ENCODE measurements around the gene PLEKHM2.

PLEKHM2 gene

DNA sequence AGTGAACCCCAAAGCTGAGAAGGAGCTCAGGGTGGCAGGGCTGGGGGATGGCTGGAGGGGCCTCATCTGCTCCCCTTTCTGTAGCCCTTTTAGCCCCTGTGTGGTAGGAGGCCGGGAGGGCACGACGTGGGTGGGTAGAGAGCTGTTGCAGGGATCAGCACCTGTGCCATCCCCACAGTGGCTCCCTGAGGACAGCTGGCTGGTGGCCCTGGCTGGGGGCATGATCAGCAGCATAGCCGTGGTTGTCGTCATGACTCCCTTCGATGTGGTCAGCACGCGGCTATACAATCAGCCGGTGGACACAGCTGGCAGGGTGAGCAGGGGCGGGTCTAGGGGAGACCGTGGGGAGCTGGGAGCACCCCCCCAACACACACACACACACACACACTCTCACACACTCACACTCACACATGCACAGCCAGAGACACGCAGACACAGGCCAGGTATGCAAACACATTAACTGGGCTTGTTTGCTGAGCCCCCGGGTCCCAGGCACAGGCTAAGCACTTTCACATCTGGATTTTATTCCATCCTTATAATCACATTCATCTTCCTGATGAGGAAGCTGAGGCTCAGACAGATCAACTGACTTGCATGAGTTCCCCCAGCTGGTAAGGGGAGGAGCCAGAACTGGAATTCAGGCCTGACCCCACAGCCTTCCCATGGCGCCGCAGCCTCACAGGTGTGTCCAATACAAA is 54.4 kb downstream of the PLEKHM2 start:
- DNase-seq (ENCODE audit: low read depth in 2 of 2): no peak

DNA sequence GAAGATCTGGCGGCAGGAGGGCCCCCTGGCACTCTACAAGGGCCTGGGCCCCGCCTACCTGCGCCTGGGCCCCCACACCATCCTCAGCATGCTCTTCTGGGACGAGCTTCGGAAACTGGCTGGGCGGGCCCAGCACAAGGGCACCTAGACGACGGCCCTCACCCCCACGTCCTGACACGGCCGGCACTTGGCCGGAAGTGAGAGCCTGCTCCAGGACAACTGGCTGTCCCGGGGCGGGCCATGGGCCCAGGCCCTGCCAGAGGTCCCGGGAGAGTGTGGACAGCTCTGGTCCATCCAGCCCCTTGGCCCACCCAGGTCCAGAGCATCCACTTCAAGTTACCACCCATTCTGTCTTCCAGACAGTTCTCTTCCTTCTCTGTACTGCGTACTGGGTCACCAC is 55.1 kb downstream of the PLEKHM2 start:
- no peak for DNase-seq (ENCODE audit: low read depth in 2 of 2)

DNA sequence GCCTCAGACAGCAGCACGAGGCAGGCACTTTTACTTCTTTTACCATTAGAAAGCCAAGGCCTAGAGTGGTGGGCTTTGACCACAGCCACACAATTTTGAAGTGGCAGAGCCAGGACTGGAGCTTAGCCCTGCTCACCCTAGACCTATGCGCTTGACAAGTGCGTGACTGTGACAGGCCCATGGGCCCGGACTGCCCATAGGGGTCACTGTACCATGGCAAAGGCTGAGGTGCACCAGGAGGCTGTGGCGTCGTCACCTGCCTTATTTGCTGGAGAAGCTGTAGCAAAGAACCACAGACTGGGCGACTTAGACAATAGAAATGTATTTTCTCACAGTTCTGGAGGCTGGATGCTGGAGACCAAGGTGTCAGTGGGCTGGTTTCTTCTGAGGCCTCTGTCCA is 55.6 kb downstream of the PLEKHM2 start:
- DNase-seq (ENCODE audit: low read depth in 2 of 2): no peak

DNA sequence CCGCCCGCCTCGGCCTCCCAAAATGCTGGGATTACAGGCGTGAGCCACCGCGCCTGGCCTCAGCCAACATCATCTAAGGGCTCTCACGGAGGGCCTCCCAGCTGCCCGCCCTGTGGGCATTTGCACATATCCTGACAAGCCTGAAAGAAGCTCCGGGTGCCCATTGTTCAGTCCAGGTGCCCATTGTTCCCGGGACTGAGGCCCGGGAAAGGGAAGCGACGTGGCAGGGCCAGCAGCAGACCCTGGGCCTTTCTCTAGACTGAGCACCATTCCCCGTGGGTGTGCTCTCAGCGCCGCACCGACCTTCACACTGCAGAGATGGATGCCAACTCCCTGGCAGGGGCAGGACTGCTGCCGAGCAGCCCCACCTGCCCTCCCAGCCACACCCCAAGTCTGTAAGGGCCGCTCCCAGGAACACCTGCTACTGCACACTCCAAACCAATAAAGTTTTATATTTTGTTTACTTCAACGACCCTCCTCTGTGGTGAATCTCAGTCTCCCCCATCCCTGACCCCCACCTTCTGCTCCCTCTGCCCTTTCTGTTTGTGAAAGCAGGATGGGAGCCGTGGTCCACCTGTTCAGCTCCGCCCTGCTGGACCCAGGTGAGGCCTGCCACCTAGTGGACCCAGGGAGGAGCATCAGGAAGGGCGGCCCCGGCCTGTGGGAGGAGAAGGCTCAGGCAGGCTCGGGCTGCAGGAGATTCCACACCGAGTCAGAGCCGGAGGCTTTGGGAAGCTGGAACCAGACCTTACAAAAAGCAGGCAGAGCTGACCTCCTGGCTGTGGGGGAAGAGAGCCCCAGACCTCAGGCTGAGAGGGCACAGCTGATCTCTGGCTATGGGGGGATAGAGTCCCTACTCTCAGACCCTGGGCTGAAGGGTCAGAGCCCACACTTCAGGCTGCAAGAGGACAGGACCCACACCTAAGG is 57.1 kb downstream of the PLEKHM2 start:
- peak; percentile 14 to 41 for DNase-seq (ENCODE audit: low read depth in 2 of 2)

DNA sequence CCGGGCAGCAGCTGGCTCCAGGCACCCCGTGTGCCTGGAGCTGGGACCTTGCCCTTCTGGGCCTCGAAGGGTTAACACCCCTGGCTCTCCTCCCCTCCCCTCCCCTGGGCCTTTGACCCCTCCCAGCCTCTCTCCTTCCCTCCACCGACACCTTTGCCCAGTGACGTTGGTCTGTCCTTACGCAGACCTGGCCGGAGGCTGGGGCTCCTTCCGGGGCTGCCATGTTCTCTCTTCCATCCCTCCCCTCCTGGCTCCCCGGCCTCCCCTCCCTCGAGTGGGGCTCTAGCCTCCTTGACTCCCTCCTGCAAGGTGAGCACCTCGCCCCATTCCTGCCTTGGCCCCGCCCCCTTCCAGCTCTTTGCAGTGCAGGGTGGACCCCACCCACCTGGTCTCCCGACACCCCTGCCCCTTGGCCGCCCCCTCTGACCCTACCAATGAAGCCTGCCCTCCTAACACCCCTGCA is 58.2 kb downstream of the PLEKHM2 start, which contains the start of gene TMEM82:
TSS of gene TMEM82 (plus strand) at position 161 of the 463 bp plus-strand sequence. CDS start at position 222, 61 bp downstream.
- no peak for DNase-seq (ENCODE audit: low read depth in 2 of 2)

DNA sequence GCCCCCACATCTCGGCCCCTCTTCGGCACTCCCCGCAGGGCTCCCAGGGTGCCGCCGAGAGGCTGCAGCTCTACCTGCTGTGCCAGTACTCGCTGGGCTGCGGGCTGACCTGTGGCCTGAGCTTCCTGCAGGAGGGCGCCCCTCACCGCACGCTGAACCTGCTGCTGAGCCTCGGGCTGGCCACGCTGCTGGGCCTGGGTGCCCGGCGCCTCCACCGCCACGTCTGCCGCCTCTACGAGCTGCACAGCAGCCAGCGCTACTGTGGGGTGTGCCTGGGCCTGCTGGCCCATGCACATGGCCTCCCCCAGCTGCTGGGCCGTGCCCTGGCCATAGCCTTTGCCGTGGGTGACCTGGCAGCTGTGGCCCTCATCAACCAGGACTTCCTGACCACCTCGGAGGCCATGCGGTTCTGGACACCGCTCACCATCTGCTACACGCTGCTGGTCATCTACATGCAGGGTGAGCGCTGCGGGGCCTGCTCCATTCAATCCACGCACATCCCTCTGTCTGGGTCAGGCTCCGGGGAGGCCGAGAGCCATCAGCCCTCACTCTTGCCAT is 60.1 kb downstream of the PLEKHM2 start:
- DNase-seq (ENCODE audit: low read depth in 2 of 2): no peak

DNA sequence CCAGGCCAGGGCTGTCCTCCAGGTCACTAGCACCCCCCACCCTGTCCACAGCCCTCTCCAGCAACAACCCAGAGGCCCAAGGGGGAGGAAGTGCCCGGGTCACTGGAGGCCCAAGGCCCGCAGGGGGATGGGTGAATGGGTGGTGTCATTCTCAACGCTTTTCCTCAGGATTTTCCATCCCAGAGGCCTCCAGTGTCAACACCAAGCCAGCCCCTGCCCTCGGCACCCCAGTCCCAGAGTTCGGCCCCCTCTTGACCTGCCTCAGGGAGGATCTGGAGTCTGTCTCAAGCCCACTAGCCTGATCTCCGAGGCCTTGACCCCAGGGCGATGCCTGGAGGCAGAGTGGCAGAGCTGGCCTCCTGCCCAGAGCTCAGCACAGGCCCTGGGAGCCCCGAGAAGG is 63.3 kb downstream of the PLEKHM2 start:
- DNase-seq (ENCODE audit: low read depth in 2 of 2): no peak

DNA sequence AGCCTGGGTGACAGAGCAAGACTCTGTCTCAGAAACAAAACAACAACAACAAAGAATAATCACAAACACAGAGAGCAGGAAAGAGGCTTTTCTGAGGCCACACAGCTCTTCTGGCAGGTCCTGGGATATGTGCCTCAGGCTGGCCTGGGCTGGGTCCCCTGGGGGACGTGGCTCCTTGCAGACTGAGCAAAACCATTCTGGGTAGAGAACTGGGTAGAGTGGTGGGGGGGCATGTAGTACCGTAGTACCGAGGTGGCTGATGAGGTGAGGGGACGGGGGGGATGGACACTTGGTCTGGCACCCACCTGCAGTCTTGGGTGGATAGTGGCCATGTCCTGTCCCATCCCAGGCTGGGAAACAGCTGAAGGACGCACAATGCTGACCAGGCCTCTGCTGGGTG is 64.1 kb downstream of the PLEKHM2 start:
- no peak for DNase-seq (ENCODE audit: low read depth in 2 of 2)

DNA sequence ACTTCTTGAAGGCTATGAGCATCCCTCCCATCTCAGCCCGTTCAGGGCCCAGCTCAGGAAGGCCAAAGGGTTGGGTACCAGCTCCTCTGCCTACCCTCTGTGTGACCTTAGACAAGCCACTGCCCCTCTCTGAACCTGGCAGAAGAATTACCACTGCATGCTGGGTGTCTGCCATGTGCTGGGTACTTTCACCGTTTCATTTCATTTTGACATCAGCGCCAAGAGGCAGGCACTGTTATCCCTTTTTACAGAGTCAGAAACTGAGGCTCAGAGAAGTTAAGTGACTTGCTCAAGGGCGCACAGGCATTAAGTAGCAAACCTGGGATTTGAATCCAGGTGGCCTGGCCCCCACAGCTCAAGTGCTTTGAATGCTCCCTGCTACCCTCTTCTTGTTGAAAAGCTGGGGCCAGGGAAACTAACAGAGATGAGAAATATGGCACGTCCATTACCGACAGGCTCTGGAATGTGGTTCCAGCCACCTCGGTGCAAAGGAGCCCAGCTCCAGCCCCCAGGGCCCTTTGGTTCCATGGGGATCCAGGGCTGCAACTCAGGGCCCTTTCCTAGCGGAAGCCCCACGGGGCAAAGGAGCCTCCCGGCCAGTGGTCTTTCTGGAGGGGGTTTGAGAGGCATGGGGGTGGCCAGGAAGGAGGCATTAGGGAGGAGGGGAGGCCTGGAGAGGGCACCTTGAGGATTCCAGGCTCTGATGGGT is 64.7 kb downstream of the PLEKHM2 start:
- DNase-seq (ENCODE audit: low read depth in 2 of 2): no peak

DNA sequence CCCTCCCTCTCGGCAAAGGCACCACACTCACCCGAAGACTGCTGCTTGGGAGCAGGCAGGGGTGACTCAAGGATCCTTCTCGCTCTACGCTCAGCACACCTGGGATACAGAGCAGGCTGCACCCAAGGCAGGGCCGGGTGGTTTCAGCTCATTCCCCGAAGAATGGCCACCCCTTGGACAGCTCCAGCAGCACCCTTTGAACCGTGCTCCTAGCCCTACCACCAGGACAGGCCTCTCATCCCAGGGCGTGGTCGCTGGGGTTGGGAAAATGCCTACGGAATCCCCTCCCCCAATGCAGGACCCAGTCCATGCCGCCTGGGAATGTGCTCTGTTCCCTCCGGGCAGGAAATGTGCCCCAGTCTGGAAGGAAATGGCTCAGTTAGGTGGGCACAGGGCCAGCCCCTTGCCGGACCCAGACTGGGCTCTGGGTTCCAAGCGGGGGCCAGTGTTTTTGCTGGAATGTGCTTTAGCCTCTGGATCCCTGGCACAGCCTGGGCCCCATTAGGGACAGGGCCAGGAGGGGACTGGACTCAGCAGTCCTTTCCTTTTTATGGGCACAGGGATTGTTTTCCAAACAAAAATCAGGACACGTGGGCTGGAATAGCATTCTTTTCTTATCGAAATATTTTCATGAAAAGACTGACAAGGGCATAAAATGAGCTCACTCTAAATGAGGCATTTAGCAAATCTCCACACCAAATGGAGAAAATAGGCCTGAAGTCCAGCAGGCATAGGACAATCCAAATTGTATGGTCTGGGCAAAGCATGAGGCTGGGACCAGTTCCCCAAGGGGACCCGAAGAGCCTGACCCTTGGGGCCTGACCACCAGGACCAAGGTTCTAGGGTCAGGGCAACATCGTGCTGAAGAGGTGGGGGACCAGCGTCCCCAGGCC is 65.5 kb downstream of the PLEKHM2 start:
- no peak for DNase-seq (ENCODE audit: low read depth in 2 of 2)

DNA sequence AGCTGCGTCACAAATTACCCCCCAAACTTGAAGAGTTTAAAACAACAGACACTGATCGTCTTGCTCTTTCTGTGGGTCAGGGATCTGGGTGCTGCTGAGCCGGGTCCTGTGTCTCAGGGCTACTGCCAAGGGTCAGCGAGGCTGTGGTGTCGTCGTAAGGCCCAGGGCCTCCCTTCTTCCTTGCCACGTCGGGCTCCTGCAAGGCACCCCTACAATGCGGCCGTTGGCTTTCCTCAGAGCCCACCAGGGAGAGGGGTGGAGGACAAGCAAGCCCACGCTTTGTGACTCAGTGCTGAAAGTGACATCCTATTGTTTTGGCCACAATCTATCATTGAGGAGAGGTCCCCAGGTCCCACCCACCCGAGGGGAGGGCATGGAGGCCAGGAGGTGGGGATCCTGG is 66.8 kb downstream of the PLEKHM2 start:
- DNase-seq (ENCODE audit: low read depth in 2 of 2): no peak

DNA sequence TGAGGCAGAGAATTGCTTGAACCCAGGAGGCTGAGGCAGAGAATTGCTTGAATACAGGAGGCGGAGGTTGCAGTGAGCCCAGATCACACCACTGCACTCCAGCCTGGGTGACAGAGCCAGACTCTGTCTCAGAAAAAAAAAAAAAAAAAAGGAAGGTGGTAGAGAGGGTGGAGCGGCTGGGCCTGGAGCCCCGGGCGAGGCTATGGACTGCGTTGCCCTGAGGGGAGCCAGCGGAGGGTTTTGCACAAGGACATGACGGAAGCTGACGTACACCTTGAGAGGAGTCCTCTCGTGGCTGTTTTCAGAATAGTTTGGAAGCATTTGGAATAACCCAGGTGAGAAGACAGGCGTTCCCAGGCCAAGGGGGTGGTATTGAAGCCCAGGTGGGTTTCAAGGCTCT is 67.6 kb downstream of the PLEKHM2 start:
- no peak for DNase-seq (ENCODE audit: low read depth in 2 of 2)

DNA sequence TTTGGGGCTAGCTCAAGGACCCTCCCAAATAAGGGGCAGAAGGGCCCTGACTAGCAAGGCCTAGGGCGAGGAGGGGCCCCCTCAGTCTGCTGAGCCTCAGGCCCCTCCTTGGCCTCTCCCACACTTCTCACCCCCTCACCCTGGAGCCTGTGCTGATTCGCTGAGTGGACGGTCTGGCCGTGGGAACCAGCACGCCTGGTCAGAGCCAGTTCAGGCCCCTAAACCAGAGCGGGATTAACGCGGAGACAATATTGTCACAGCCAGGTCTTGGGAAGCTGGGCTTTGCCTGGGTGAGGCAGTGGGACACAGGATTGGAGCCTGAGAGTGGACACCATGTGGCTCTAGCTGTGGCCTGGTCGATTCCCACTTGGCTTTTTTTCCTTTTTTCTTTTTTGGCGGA is 69.7 kb downstream of the PLEKHM2 start:
- DNase-seq (ENCODE audit: low read depth in 2 of 2): no peak

DNA sequence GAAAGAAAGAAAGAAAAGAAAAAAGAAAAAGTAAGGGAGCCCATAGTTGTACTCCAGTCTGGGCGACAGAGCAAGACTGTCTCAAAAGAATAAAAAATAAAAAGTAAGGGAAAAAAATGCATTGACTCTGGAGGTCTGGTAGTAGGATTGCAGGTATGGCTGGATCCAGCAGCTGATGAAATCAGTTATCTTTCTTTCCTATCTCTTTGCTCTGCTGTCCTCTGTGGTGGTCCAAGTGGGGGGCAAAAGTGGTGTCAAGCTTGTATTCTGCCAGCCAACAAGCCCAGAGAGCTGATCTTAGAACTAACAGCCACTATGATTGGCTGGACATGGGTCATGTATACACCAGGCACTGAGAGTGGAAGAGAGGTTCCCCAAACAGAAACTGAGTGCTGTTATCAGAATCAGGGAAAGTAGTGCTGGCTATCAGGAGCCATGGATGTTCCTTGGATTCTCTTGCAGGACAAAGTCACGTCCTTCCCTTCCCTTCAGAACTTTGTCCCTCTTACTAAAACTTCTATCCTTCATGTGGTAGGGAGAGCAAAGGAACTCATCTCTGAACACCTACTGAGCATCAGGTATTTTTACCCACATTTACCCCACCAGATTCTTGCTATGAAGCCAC is 71.0 kb downstream of the PLEKHM2 start:
- DNase-seq (ENCODE audit: low read depth in 2 of 2): no peak

DNA sequence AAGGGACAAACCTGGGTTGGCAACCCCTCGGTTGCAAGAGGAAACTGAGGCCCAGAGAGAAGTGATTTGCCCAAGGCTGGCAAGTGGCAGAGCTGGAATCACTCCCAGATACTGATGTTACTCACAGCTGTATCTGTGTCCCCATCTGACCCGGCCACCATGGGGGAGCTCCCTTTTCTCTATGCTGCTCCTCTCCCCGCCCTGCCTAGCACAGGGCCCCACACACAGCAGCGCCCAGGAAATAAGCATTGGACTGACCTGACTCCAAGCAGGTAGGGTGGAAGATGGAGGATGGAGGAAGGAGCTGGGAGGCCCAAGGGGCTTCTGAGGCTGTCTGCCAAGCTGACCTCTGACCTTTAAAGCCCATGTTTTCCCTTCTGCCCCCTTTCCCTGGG is 71.5 kb downstream of the PLEKHM2 start:
- DNase-seq (ENCODE audit: low read depth in 2 of 2): no peak

DNA sequence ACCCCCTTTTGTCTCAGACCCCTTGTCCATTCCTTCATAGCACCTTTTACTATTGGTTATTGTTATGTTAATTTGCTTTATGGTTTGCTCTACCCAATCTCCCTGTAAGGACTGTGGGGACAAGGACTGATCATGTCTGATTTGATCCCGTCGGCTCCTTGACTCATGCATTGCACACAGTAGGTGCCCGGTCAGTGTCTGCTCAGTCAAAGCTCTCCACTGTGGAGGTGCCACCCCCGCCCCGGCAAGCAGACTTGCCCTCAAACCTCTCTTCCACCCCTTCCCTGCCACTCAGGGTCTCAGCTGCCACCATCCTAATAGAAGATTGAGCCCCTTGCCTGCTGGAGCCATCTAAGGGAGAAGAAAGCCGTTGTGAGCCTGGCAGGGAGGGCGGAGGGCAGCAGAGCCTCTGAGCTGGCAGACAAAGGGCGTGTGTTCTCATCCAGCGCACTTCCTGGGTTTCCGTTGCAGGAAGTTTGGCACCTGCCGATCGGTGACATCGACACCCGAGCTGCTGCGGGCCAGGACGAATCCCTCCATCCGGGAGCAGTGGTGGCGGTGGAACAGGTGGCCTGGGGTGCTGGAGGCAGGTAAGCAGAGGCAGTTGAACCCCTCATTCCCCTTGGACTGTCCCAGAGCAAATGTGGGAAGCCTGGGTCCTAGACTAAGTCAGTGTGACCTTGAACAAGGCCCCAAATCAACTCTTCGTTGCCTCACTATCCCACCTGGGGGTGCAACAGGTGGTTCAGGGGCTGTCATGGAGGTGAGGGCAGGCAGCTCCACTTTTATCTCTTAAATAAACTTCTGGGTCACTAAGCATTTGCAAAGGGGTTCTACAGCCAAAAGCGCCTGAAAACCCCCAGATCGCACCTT is 72.3 kb downstream of the PLEKHM2 start:
- DNase-seq (ENCODE audit: low read depth in 2 of 2): no peak

DNA sequence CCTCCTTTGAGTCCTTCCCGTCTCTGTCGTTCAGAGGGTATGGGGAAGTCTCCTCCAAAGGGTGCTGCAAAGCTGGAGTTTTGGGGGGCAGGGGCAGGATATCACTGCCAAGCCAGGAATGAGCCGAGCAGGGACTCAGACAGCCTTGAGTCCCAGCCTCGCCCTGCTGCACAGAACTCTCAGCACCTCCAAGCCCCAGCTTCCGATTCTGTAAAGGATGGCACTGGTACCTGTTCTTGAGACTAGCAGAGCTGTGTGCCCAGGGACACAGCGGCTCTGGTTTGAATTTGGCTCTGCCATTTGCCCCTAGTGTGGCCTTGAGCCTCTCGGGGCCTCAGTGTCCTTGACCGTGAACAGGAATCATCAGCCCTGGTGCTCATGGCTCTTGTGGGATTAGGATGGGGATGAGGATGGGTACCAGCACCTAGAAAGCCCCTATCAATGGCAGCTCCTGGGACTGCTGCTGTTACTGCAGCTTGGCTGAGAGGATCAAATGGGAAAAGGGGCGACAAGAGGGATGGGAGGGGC is 73.0 kb downstream of the PLEKHM2 start:
- no peak for DNase-seq (ENCODE audit: low read depth in 2 of 2)

DNA sequence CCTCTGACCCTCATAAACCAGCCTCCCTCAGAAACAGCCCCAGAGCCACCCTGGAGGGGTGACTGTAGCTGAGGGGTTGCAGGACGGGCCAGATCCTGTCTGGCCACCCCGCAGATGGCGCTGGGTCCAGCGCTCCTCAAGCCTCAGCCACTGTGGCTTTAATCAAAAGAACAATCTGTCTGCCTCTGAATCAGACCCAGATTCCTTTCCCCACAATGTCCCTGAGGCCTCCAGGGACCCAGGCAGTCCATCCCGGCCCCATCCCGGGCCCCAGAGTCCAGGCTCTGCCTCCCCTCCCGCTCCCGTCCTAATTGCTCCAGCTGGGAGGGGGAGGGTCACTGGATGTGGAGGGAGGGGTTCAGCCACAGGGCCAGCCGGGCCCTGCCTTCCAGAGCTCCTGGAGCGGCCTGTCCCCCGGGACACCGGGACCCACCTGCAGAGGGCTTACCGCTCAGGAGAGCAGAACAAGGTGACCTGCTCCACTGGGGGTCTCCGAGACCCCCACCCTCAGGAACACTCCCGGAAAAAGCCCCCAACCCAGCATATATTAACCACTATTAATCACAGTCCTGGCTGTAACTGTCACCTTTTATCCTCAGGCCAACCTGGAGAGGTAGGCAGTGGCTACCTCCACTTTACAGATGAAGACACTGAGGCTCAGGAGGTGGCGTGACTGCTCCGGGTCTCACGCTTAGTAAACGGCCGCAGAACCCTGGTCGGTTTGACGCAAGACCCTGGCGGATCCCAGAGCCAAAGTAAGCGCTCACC is 73.6 kb downstream of the PLEKHM2 start:
- DNase-seq (ENCODE audit: low read depth in 2 of 2): no peak

Data from stimulated activated CD8-positive, alpha-beta memory T cell treated with anti-CD3 and anti-CD28 coated beads, Interleukin-7, amount 100 ng/mL, for 1 hour (primary cell).